Measurements from ENCODE around the gene FBXO10. TPM values are rescaled to one million over a fixed set of nuclear protein-coding genes. Genes with fewer than 3 reads are reported as not detected.

The FBXO10 gene
- total and polyA plus RNA-seq, 2 of the 8 experiments (the other 6 are each of a cell fraction or from before 2014, with no cell fraction given): 13.1 to 13.9 TPM

DNA sequence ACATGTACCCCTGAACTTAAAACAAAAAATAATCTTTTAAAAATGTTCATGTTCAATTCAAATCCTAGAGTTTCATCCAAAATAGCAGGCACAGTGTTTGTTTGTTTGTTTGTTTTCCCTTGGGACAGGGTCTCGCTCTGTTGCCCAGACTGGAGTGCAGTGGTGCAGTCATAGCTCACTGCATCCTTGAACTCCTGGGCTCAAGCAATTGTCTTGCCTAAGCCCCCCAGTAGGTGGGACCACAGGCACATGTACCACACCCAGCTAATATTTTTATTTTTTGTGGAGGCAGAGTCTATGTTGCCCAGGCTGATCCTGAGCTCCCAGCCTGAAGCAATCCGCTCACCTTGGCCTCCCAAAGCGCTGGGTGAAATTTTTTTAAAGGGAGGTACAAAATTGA, 95.4 kb downstream of the FBXO10 start (continued):
- TF ChIP-seq, protein P1, sequence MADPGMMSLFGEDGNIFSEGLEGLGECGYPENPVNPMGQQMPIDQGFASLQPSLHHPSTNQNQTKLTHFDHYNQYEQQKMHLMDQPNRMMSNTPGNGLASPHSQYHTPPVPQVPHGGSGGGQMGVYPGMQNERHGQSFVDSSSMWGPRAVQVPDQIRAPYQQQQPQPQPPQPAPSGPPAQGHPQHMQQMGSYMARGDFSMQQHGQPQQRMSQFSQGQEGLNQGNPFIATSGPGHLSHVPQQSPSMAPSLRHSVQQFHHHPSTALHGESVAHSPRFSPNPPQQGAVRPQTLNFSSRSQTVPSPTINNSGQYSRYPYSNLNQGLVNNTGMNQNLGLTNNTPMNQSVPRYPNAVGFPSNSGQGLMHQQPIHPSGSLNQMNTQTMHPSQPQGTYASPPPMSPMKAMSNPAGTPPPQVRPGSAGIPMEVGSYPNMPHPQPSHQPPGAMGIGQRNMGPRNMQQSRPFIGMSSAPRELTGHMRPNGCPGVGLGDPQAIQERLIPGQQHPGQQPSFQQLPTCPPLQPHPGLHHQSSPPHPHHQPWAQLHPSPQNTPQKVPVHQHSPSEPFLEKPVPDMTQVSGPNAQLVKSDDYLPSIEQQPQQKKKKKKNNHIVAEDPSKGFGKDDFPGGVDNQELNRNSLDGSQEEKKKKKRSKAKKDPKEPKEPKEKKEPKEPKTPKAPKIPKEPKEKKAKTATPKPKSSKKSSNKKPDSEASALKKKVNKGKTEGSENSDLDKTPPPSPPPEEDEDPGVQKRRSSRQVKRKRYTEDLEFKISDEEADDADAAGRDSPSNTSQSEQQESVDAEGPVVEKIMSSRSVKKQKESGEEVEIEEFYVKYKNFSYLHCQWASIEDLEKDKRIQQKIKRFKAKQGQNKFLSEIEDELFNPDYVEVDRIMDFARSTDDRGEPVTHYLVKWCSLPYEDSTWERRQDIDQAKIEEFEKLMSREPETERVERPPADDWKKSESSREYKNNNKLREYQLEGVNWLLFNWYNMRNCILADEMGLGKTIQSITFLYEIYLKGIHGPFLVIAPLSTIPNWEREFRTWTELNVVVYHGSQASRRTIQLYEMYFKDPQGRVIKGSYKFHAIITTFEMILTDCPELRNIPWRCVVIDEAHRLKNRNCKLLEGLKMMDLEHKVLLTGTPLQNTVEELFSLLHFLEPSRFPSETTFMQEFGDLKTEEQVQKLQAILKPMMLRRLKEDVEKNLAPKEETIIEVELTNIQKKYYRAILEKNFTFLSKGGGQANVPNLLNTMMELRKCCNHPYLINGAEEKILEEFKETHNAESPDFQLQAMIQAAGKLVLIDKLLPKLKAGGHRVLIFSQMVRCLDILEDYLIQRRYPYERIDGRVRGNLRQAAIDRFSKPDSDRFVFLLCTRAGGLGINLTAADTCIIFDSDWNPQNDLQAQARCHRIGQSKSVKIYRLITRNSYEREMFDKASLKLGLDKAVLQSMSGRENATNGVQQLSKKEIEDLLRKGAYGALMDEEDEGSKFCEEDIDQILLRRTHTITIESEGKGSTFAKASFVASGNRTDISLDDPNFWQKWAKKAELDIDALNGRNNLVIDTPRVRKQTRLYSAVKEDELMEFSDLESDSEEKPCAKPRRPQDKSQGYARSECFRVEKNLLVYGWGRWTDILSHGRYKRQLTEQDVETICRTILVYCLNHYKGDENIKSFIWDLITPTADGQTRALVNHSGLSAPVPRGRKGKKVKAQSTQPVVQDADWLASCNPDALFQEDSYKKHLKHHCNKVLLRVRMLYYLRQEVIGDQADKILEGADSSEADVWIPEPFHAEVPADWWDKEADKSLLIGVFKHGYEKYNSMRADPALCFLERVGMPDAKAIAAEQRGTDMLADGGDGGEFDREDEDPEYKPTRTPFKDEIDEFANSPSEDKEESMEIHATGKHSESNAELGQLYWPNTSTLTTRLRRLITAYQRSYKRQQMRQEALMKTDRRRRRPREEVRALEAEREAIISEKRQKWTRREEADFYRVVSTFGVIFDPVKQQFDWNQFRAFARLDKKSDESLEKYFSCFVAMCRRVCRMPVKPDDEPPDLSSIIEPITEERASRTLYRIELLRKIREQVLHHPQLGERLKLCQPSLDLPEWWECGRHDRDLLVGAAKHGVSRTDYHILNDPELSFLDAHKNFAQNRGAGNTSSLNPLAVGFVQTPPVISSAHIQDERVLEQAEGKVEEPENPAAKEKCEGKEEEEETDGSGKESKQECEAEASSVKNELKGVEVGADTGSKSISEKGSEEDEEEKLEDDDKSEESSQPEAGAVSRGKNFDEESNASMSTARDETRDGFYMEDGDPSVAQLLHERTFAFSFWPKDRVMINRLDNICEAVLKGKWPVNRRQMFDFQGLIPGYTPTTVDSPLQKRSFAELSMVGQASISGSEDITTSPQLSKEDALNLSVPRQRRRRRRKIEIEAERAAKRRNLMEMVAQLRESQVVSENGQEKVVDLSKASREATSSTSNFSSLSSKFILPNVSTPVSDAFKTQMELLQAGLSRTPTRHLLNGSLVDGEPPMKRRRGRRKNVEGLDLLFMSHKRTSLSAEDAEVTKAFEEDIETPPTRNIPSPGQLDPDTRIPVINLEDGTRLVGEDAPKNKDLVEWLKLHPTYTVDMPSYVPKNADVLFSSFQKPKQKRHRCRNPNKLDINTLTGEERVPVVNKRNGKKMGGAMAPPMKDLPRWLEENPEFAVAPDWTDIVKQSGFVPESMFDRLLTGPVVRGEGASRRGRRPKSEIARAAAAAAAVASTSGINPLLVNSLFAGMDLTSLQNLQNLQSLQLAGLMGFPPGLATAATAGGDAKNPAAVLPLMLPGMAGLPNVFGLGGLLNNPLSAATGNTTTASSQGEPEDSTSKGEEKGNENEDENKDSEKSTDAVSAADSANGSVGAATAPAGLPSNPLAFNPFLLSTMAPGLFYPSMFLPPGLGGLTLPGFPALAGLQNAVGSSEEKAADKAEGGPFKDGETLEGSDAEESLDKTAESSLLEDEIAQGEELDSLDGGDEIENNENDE (IDR thresholded peaks at IDR 0.05; ENCODE audit: insufficient replicate concordance, low read length): no peak
- TF ChIP-seq PHF8 (conservative IDR thresholded peaks at IDR 0.05; ENCODE audit: low read depth, low read length) (no peak), E2F6 (IDR thresholded peaks at IDR 0.05) (no peak), BRCA1 (IDR thresholded peaks at IDR 0.05; ENCODE audit: low read depth, low read length) (no peak), MAFK (IDR thresholded peaks at IDR 0.05; ENCODE audit: low read depth, low read length) (no peak), JUN (IDR thresholded peaks at IDR 0.05; ENCODE audit: low read depth, low read length) (no peak), EZH2 (IDR thresholded peaks at IDR 0.05; ENCODE audit: low read depth, low read length, severe bottlenecking) (no peak)
